ENCODE data around the gene DHRSX.

GRCh38 chrX:2345562-2345961 is 155.2 kb downstream of the DHRSX start:
- TF ChIP-seq ZNF274 (IDR thresholded peaks at IDR 0.05; ENCODE audit: low read depth, low read length) = no peak
- no peak for TF ChIP-seq SUZ12 (IDR thresholded peaks at IDR 0.05; ENCODE audit: extremely low read depth, insufficient read depth, insufficient read length)
- no peak for TF ChIP-seq YY1 (IDR thresholded peaks at IDR 0.05; ENCODE audit: insufficient read depth, insufficient read length)
